Thymus (tissue), 11 donors: Measurements from ENCODE around the gene PACSIN1. TPM values are rescaled to one million over a fixed set of nuclear protein-coding genes. Genes with fewer than 3 reads are reported as not detected.

Experiments used
- DNase-seq, 9 donors: peaks; one replicate each; pipeline ENCODE4 v3.0.0-alpha.2; 2013; ENCODE audit warnings: low spot score in 9 of 9, low read depth in 6 of 9, missing footprints in 1 of 9
- H3K27ac ChIP-seq, 2 donors: one replicate each; pipeline ENCODE4 v1.5.1; 2013; ENCODE audit warnings: control low read depth in 1 of 2, low read depth in 1 of 2, low read length in 1 of 2, mild to moderate bottlenecking in 1 of 2, moderate library complexity in 1 of 2
- H3K27me3 ChIP-seq, 2 donors: one replicate each; pipeline ENCODE4 v1.5.1; 2013; ENCODE audit warnings: low read length in 1 of 2; ENCODE audit not compliant: control insufficient read depth in 2 of 2, insufficient read depth in 1 of 2
- H3K36me3 ChIP-seq, 2 donors: one replicate each; pipeline ENCODE4 v1.5.1; 2013; ENCODE audit warnings: low read length in 1 of 2, mild to moderate bottlenecking in 1 of 2, moderate library complexity in 1 of 2; ENCODE audit not compliant: control insufficient read depth in 2 of 2, insufficient read depth in 2 of 2
- H3K4me1 ChIP-seq, 2 donors: one replicate each; pipeline ENCODE4 v1.5.1; 2013; ENCODE audit warnings: low read length in 2 of 2; ENCODE audit not compliant: control insufficient read depth in 2 of 2, insufficient read depth in 2 of 2
- H3K4me3 ChIP-seq, 2 donors: one replicate each; pipeline ENCODE4 v1.5.1; 2013; ENCODE audit warnings: low read length in 2 of 2, control low read depth in 1 of 2, mild to moderate bottlenecking in 1 of 2
- H3K9me3 ChIP-seq, 2 donors: one replicate each; pipeline ENCODE4 v1.5.1; 2013; ENCODE audit warnings: low read length in 1 of 2, mild to moderate bottlenecking in 1 of 2; ENCODE audit not compliant: control insufficient read depth in 2 of 2, insufficient read depth in 1 of 2
- WGBS: extraction: QIAGEN DNeasy Blood & Tissue Kit; methylation state at CpG from one replicate; pipeline ENCODE4 v1.1.7; 2013; 5-methylcytosine and 5-hydroxymethylcytosine counted together
- polyA plus RNA-seq: library from polyadenylated mRNA; stranded (reverse); fragments of 200-250 nt; gene quantifications from one replicate; pipeline ENCODE4 v1.2.3, GENCODE V29; 2013
- total RNA-seq: library from RNA; stranded (reverse); fragments of 120-200 nt; gene quantifications from one replicate; pipeline ENCODE4 v1.2.4, GENCODE V29; 2013
- donor health status: healthy.

PACSIN1 gene
- total and polyA plus RNA-seq, 2 donors = 1.2 to 1.7 TPM

GRCh38 chr6:34435916-34436315 lies 30.0 kb upstream of the PACSIN1 start:
- H3K9me3 ChIP-seq = no peaks in the 10 kb centered on the region
- H3K27ac ChIP-seq = no peak overlapping the region
- WGBS = 93% methylated on average over 5 of the region's 5 CpGs
- no peak for DNase-seq
- no peaks in the 10 kb centered on the region for H3K4me1 ChIP-seq
- H3K36me3 ChIP-seq = no peaks in the 10 kb centered on the region
- no peaks in the 10 kb centered on the region for H3K27me3 ChIP-seq
- H3K4me3 ChIP-seq = no peak overlapping the region

- Histone ChIP-seq H3K4me3 (no peak overlapping the region), H3K4me1 (no peaks in the 10 kb centered on the region), H3K9me3 (no peaks in the 10 kb centered on the region), H3K36me3 (no peaks in the 10 kb centered on the region), H3K27ac (no peak overlapping the region), H3K27me3 (no peaks in the 10 kb centered on the region)
- WGBS = 92% methylated on average over 38 of the region's 38 CpGs
- no peak for DNase-seq
Measured at GRCh38 chr6:34436803-34437643, 28.9 kb upstream of the PACSIN1 start.

GRCh38 chr6:34437644-34437970 lies 28.3 kb upstream of the PACSIN1 start:
- Histone ChIP-seq H3K27me3 (no peaks in the 10 kb centered on the region), H3K4me3 (no peak overlapping the region), H3K36me3 (no peaks in the 10 kb centered on the region), H3K27ac (no peak overlapping the region), H3K9me3 (no peaks in the 10 kb centered on the region), H3K4me1 (no peaks in the 10 kb centered on the region)
- 92% methylated on average over 1 of the region's 1 CpG for WGBS
- DNase-seq = no peak

GRCh38 chr6:34438705-34439104 lies 27.2 kb upstream of the PACSIN1 start:
- no peaks in the 10 kb centered on the region for H3K9me3 ChIP-seq
- H3K4me3 ChIP-seq = no peak overlapping the region
- 72% methylated on average over 4 of the region's 4 CpGs for WGBS
- no peaks in the 10 kb centered on the region for H3K36me3 ChIP-seq
- no peaks in the 10 kb centered on the region for H3K4me1 ChIP-seq
- H3K27ac ChIP-seq = no peak overlapping the region
- no peaks in the 10 kb centered on the region for H3K27me3 ChIP-seq
- DNase-seq = no peak

- WGBS = 99% methylated on average over 2 of the region's 3 CpGs
- no peak for DNase-seq
- no peaks in the 10 kb centered on the region for H3K4me1 ChIP-seq
- no peaks in the 10 kb centered on the region for H3K36me3 ChIP-seq
- no peaks in the 10 kb centered on the region for H3K27me3 ChIP-seq
- H3K4me3 ChIP-seq = no peak overlapping the region
- no peaks in the 10 kb centered on the region for H3K9me3 ChIP-seq
- no peak overlapping the region for H3K27ac ChIP-seq
Measured at GRCh38 chr6:34439442-34439841, 26.4 kb upstream of the PACSIN1 start.

GRCh38 chr6:34441526-34441925 lies 24.4 kb upstream of the PACSIN1 start:
- WGBS = 33% methylated on average over 5 of the region's 5 CpGs
- no peaks in the 10 kb centered on the region for H3K36me3 ChIP-seq
- H3K4me1 ChIP-seq = no peaks in the 10 kb centered on the region
- no peaks in the 10 kb centered on the region for H3K9me3 ChIP-seq
- no peak for DNase-seq
- H3K27me3 ChIP-seq = no peaks in the 10 kb centered on the region
- no peak overlapping the region for H3K4me3 ChIP-seq
- no peak overlapping the region for H3K27ac ChIP-seq

- no peaks in the 10 kb centered on the region for H3K36me3 ChIP-seq
- H3K4me1 ChIP-seq = no peaks in the 10 kb centered on the region
- no peak overlapping the region for H3K27ac ChIP-seq
- 97% methylated on average over 4 of the region's 4 CpGs for WGBS
- no peak for DNase-seq
- no peaks in the 10 kb centered on the region for H3K27me3 ChIP-seq
- no peak overlapping the region for H3K4me3 ChIP-seq
- H3K9me3 ChIP-seq = no peaks in the 10 kb centered on the region
Measured at GRCh38 chr6:34445313-34445860, 20.5 kb upstream of the PACSIN1 start.

GRCh38 chr6:34447386-34447785 lies 18.5 kb upstream of the PACSIN1 start:
- no peak for DNase-seq
- Histone ChIP-seq H3K36me3 (no peaks in the 10 kb centered on the region), H3K4me3 (no peak overlapping the region), H3K27me3 (no peaks in the 10 kb centered on the region), H3K9me3 (peaks cover 0 to 1% of the 10 kb centered on the region in 2 donors), H3K27ac (no peak overlapping the region), H3K4me1 (no peaks in the 10 kb centered on the region)
- WGBS = 91% methylated on average over 7 of the region's 7 CpGs

- Histone ChIP-seq H3K9me3 (peaks cover 0 to 1% of the 10 kb centered on the region in 2 donors), H3K4me3 (no peak overlapping the region), H3K27me3 (no peaks in the 10 kb centered on the region), H3K4me1 (no peaks in the 10 kb centered on the region), H3K27ac (no peak overlapping the region), H3K36me3 (no peaks in the 10 kb centered on the region)
- WGBS = 88% methylated on average over 5 of the region's 5 CpGs
- DNase-seq = no peak
Measured at GRCh38 chr6:34447910-34448309, 18.0 kb upstream of the PACSIN1 start.
